GM20000 (cell line): Measurements from ENCODE around the gene LTBP2.

Source experiments
- DNase-seq: peaks from one replicate; pipeline ENCODE4 v3.0.0; 2012; ENCODE audit warnings: low spot score
- TF ChIP-seq, protein P1 (sequence below): IDR thresholded peaks from 2 replicates; pipeline ENCODE4 v1.5.1; 2012; ENCODE audit warnings: mild to moderate bottlenecking, control low read depth; ENCODE audit errors: extremely low read depth, missing control alignments

Gene LTBP2

GRCh38 chr14:74612350-74613021, 449 bp upstream of the LTBP2 start:
- TF ChIP-seq, protein P1, sequence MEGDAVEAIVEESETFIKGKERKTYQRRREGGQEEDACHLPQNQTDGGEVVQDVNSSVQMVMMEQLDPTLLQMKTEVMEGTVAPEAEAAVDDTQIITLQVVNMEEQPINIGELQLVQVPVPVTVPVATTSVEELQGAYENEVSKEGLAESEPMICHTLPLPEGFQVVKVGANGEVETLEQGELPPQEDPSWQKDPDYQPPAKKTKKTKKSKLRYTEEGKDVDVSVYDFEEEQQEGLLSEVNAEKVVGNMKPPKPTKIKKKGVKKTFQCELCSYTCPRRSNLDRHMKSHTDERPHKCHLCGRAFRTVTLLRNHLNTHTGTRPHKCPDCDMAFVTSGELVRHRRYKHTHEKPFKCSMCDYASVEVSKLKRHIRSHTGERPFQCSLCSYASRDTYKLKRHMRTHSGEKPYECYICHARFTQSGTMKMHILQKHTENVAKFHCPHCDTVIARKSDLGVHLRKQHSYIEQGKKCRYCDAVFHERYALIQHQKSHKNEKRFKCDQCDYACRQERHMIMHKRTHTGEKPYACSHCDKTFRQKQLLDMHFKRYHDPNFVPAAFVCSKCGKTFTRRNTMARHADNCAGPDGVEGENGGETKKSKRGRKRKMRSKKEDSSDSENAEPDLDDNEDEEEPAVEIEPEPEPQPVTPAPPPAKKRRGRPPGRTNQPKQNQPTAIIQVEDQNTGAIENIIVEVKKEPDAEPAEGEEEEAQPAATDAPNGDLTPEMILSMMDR, result peak; percentile 91
- peak; percentile 93 for DNase-seq

- no peak for DNase-seq
- TF ChIP-seq, protein P1, result no peak
These were observed 979 bp downstream of the LTBP2 start for GRCh38 chr14:74610866-74611649.

DNA sequence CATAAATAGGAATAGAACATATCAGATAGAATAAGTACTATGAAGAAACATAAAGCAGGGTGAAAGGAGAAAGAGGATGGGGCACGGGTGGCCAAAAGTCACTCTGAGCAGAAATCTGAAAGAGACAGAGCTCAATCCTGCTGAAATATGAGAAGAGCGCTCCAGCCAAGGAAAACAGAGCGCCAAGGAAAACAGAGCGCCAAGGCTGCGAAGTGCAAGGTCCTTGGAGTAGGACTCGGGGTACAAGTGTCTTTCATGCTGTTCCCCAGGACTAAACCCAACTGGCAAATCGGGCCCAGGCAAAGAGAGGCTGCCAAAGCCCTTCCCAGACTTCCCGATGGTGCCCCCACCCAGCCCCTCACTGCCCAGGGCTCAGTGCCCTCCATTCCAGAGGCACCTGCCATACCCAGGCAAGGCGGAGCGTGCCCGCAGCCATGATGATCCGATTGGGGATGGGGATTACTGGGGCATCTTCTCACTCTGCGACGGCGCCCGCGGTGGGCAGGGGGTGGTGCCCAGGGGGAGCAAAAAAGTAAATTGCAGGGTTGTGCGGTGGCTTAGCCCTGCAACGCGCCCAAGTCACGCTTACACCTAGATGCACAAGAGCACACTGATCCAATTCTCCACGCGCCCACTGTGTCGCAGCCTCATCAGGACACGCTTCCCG, 1.7 kb downstream of the LTBP2 start:
- no peak for DNase-seq
- TF ChIP-seq, protein P1, result no peak

DNA sequence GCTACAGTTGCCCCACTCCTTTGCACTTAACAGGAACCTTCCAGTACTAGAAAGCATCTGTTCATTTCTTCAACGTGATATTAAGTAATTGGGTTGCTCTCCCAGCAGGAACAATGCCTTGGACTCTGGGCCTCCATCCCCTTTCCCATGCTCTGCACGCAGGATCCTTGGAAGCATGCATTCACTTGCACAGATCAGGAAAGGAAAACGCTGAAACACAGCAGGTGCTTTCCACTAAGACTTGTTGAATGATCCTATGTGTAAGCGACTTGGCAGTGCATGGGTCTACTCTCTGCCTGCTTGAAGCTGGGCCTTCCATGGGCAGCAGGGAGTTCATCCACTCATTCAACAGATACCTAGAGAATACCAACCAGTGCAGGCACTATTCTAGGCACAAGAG, 2.3 kb downstream of the LTBP2 start:
- DNase-seq, result no peak
- TF ChIP-seq, protein P1, result no peak

- peak; percentile 79 for DNase-seq
- TF ChIP-seq, protein P1, result peak; percentile 91
These were observed 3.0 kb downstream of the LTBP2 start for GRCh38 chr14:74608959-74609611.

DNA sequence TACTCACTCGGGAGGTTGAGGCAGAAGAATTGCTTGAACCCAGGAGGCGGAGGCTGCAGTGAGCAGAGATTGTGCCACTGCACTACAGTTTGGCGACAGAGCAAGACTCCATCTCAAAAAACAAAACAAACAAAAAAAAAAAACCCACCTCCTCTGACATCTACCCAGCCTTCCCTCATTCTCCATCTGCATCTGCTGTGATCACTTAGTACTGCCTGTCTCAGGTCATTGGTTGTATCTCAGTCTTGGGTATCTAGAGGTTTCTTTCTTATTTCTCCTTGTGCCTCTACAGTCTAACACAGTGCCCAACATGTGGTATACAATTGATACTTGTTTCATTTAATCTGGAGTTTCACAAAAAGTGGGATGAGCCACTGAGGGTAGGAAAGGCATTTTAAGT, 5.3 kb downstream of the LTBP2 start:
- DNase-seq, result no peak
- TF ChIP-seq, protein P1, result no peak
